Endodermal cell (in vitro differentiated cells): ENCODE measurements around the gene PPP2R2C. TPM values are rescaled to one million over a fixed set of nuclear protein-coding genes. Genes with fewer than 3 reads are reported as not detected.

ENCODE experiments used
- DNase-seq: peaks from one replicate; pipeline ENCODE4 v3.0.0-alpha.2; 2017
- H3K27ac ChIP-seq: 2 replicates; pipeline ENCODE4 v1.5.1; 2013; ENCODE audit warnings: mild to moderate bottlenecking, low read depth, low read length, moderate library complexity
- H3K27me3 ChIP-seq: 2 replicates; pipeline ENCODE4 v1.6.1; 2013; ENCODE audit warnings: mild to moderate bottlenecking, low read length, moderate library complexity; ENCODE audit not compliant: insufficient read depth, control insufficient read depth, poor library complexity, severe bottlenecking
- H3K36me3 ChIP-seq: 2 replicates; pipeline ENCODE4 v1.7.0; 2013; ENCODE audit warnings: mild to moderate bottlenecking, low read length, moderate library complexity; ENCODE audit not compliant: control insufficient read depth, insufficient read depth
- H3K4me1 ChIP-seq: one replicate; pipeline ENCODE4 v1.7.0; 2013; ENCODE audit warnings: low read length; ENCODE audit not compliant: control insufficient read depth, insufficient read depth
- H3K4me3 ChIP-seq: 2 replicates; pipeline ENCODE4 v1.5.1; 2013; ENCODE audit warnings: mild to moderate bottlenecking, low read length, moderate library complexity
- H3K9ac ChIP-seq: 2 replicates; pipeline ENCODE4 v1.6.1; 2013; ENCODE audit warnings: mild to moderate bottlenecking, low read length, moderate library complexity; ENCODE audit not compliant: poor library complexity, severe bottlenecking; ENCODE audit errors: extremely low read depth
- H3K9me3 ChIP-seq: 2 replicates; pipeline ENCODE4 v1.6.1; 2013; ENCODE audit warnings: mild to moderate bottlenecking, low read length, moderate library complexity; ENCODE audit not compliant: control insufficient read depth
- H3K27ac Mint-ChIP-seq: 2 replicates; pipeline ENCODE4 v1.8.0; 2020; ENCODE audit warnings: mixed read lengths
- H3K27me3 Mint-ChIP-seq: 2 replicates; pipeline ENCODE4 v1.8.0; 2021; ENCODE audit warnings: mild to moderate bottlenecking, mixed read lengths; ENCODE audit not compliant: insufficient read depth
- H3K36me3 Mint-ChIP-seq: 2 replicates; pipeline ENCODE4 v1.8.0; 2020; ENCODE audit warnings: low read depth, mixed read lengths
- H3K4me1 Mint-ChIP-seq: 2 replicates; pipeline ENCODE4 v1.8.0; 2020; ENCODE audit warnings: mixed read lengths
- H3K4me3 Mint-ChIP-seq: 2 replicates; pipeline ENCODE4 v1.8.0; 2020; ENCODE audit warnings: mild to moderate bottlenecking, moderate library complexity, mixed read lengths
- H3K9me3 Mint-ChIP-seq: 2 replicates; pipeline ENCODE4 v1.8.0; 2020; ENCODE audit warnings: mild to moderate bottlenecking, mixed read lengths
- CTCF ChIP-seq: fragments of 200-600 bp; sonication (generic); conservative IDR thresholded peaks from 2 replicates; pipeline ENCODE4 v1.5.0; 2021; ENCODE audit warnings: antibody characterized with exemption, mild to moderate bottlenecking
- WGBS, 2 experiments: methylation state at CpG; one replicate each; pipeline versions ENCODE4 v1.1.5 to v1.1.7; 2013; ENCODE audit warnings: missing lambda C conversion rate in 2 of 2, mixed read lengths in 1 of 2; ENCODE audit not compliant: insufficient coverage in 1 of 2, insufficient read length in 1 of 2; 5-methylcytosine and 5-hydroxymethylcytosine counted together
- total RNA-seq, 2 donors: library from RNA; stranded (reverse); fragmentation: NEBNext Ultra II Directional in 1 of 2; extraction: Animal tissue kit (Norgen Biotek cat#: 25700) in 1 of 2; gene quantifications; 2 replicates in 1 of 2; 3 replicates in 1 of 2; pipeline ENCODE4 v1.2.1, GENCODE V29; 2021

Gene PPP2R2C
- total RNA-seq, 2 donors from 2014 or later: 4.4 to 19.2 TPM

GRCh38 chr4:6470502-6471306, 1.7 kb downstream of the PPP2R2C start:
- no peaks in the 10 kb centered on the region for H3K4me1 ChIP-seq
- Mint-ChIP-seq H3K4me1 (peaks cover 3% of the 10 kb centered on the region), H3K36me3 (no peaks in the 10 kb centered on the region), H3K27ac (no peak overlapping the region), H3K4me3 (peak overlapping the region; percentile 56), H3K9me3 (no peaks in the 10 kb centered on the region), H3K27me3 (peaks cover 56% of the 10 kb centered on the region)
- DNase-seq: peak; percentile 84
- H3K9ac ChIP-seq: peak overlapping the region; percentile 13
- H3K9me3 ChIP-seq: no peaks in the 10 kb centered on the region
- H3K36me3 ChIP-seq: no peaks in the 10 kb centered on the region
- peak overlapping the region; percentile 61 for H3K4me3 ChIP-seq
- no peak for TF ChIP-seq CTCF
- H3K27me3 ChIP-seq: peaks cover 46% of the 10 kb centered on the region
- WGBS, 2 experiments: 4 to 5% methylated on average over 30 to 85 of the region's 85 CpGs
- H3K27ac ChIP-seq: no peak overlapping the region

- Histone ChIP-seq H3K27me3 (peaks cover 46% of the 10 kb centered on the region), H3K9ac (no peak overlapping the region), H3K4me3 (peak overlapping the region; percentile 61), H3K36me3 (no peaks in the 10 kb centered on the region), H3K9me3 (no peaks in the 10 kb centered on the region), H3K4me1 (no peaks in the 10 kb centered on the region), H3K27ac (no peak overlapping the region)
- H3K27me3 Mint-ChIP-seq: peaks cover 56% of the 10 kb centered on the region
- 81 to 85% methylated on average over 15 to 18 of the region's 18 CpGs for WGBS, 2 experiments
- no peak for TF ChIP-seq CTCF
- peak overlapping the region; percentile 56 for H3K4me3 Mint-ChIP-seq
- no peak for DNase-seq
- no peaks in the 10 kb centered on the region for H3K9me3 Mint-ChIP-seq
- H3K4me1 Mint-ChIP-seq: peaks cover 3% of the 10 kb centered on the region
- H3K27ac Mint-ChIP-seq: no peak overlapping the region
- no peaks in the 10 kb centered on the region for H3K36me3 Mint-ChIP-seq
Measured at GRCh38 chr4:6469898-6470501, 2.4 kb downstream of the PPP2R2C start.

GRCh38 chr4:6469144-6469543, 3.3 kb downstream of the PPP2R2C start:
- H3K9ac ChIP-seq: no peak overlapping the region
- no peaks in the 10 kb centered on the region for H3K9me3 Mint-ChIP-seq
- peak; percentile 17 for DNase-seq
- H3K27me3 ChIP-seq: peaks cover 46% of the 10 kb centered on the region
- H3K27ac Mint-ChIP-seq: no peak overlapping the region
- no peaks in the 10 kb centered on the region for H3K36me3 Mint-ChIP-seq
- no peak overlapping the region for H3K27ac ChIP-seq
- H3K36me3 ChIP-seq: no peaks in the 10 kb centered on the region
- H3K27me3 Mint-ChIP-seq: peaks cover 54% of the 10 kb centered on the region
- H3K4me3 Mint-ChIP-seq: no peak overlapping the region
- no peaks in the 10 kb centered on the region for H3K9me3 ChIP-seq
- no peak for TF ChIP-seq CTCF
- H3K4me1 Mint-ChIP-seq: peaks cover 3% of the 10 kb centered on the region
- 26 to 29% methylated on average over 3 of the region's 3 CpGs for WGBS, 2 experiments
- H3K4me3 ChIP-seq: no peak overlapping the region
- no peaks in the 10 kb centered on the region for H3K4me1 ChIP-seq
